ENCODE results near the gene JMJD7. TPM values are rescaled to one million over a fixed set of nuclear protein-coding genes. Genes with fewer than 3 reads are reported as not detected.

The JMJD7 gene
- total RNA-seq, 2 donors from 2014 or later: 26.7 to 35.6 TPM

GRCh38 chr15:41832208-41832607, 4.3 kb downstream of the JMJD7 start:
- no peaks in the 10 kb centered on the region for H3K27me3 Mint-ChIP-seq
- ATAC-seq: no peak
- H3K4me3 Mint-ChIP-seq: no peak overlapping the region
- no peaks in the 10 kb centered on the region for H3K9me3 ChIP-seq (ENCODE audit: control insufficient read depth, low read length, poor library complexity, severe bottlenecking)
- peaks cover 48% of the 10 kb centered on the region for H3K4me1 Mint-ChIP-seq
- no peaks in the 10 kb centered on the region for H3K36me3 Mint-ChIP-seq (ENCODE audit: low read depth)
- H3K27ac Mint-ChIP-seq: peak overlapping the region; percentile 78
- no peak for DNase-seq

GRCh38 chr15:41832875-41833274, 5.0 kb downstream of the JMJD7 start:
- ATAC-seq: no peak
- Mint-ChIP-seq H3K36me3 (ENCODE audit: low read depth) (no peaks in the 10 kb centered on the region), H3K4me3 (peak overlapping the region; percentile 65), H3K4me1 (peaks cover 44% of the 10 kb centered on the region), H3K27ac (peak overlapping the region; percentile 78), H3K27me3 (no peaks in the 10 kb centered on the region)
- no peaks in the 10 kb centered on the region for H3K9me3 ChIP-seq (ENCODE audit: control insufficient read depth, low read length, poor library complexity, severe bottlenecking)
- DNase-seq: no peak

GRCh38 chr15:41834096-41834495, 6.2 kb downstream of the JMJD7 start:
- Mint-ChIP-seq H3K4me3 (no peak overlapping the region), H3K27ac (no peak overlapping the region)

DNA sequence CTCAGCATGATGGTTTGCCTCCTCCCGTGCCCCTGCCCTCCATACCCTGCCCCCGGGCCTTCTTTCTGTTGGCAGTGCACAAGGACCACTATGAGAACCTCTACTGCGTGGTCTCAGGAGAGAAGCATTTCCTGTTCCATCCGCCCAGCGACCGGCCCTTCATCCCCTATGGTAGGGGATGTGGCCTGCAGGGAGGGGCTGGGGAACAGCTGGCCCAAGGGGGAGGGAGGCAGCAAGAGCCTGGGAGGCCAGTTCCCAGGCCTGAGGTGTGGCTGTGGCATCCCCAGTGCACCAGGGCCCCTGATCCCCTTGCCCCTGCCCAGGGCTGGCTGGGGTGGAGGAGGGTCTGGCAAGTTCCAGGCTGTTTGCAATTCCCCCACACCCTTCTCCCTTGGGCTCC, 8.2 kb downstream of the JMJD7 start:
- no peaks in the 10 kb centered on the region for H3K27me3 Mint-ChIP-seq
- no peak overlapping the region for H3K27ac Mint-ChIP-seq
- H3K4me3 Mint-ChIP-seq: no peak overlapping the region
- no peaks in the 10 kb centered on the region for H3K36me3 Mint-ChIP-seq (ENCODE audit: low read depth)
- DNase-seq (no peak), ATAC-seq (no peak)
- peaks cover 28% of the 10 kb centered on the region for H3K4me1 Mint-ChIP-seq
- H3K9me3 ChIP-seq (ENCODE audit: control insufficient read depth, low read length, poor library complexity, severe bottlenecking): no peaks in the 10 kb centered on the region

More at GRCh38 chr15:41834096-41834495, 6.2 kb downstream of the JMJD7 start:
- Mint-ChIP-seq H3K4me1 (peaks cover 36% of the 10 kb centered on the region), H3K36me3 (ENCODE audit: low read depth) (no peaks in the 10 kb centered on the region), H3K27me3 (no peaks in the 10 kb centered on the region)
- no peak for DNase-seq
- H3K9me3 ChIP-seq (ENCODE audit: control insufficient read depth, low read length, poor library complexity, severe bottlenecking): no peaks in the 10 kb centered on the region
- ATAC-seq: no peak

GRCh38 chr15:41836713-41837454, 9.0 kb downstream of the JMJD7 start:
- H3K9me3 ChIP-seq (ENCODE audit: control insufficient read depth, low read length, poor library complexity, severe bottlenecking): no peaks in the 10 kb centered on the region
- H3K27ac Mint-ChIP-seq: no peak overlapping the region
- H3K36me3 Mint-ChIP-seq (ENCODE audit: low read depth): no peaks in the 10 kb centered on the region
- DNase-seq: no peak
- no peak for ATAC-seq
- no peaks in the 10 kb centered on the region for H3K27me3 Mint-ChIP-seq
- H3K4me1 Mint-ChIP-seq: peaks cover 20% of the 10 kb centered on the region
- no peak overlapping the region for H3K4me3 Mint-ChIP-seq

GRCh38 chr15:41838400-41838897, 10.6 kb downstream of the JMJD7 start, which contains the start of gene PLA2G4B:
Gene PLA2G4B, plus strand, starts transcription at chr15:41838847. Its CDS starts 67 bp downstream, at chr15:41838914.
- peaks cover 13% of the 10 kb centered on the region for H3K4me1 Mint-ChIP-seq
- H3K27ac Mint-ChIP-seq: peak within 1 kb of the TSS; percentile 41
- DNase-seq (no peak), ATAC-seq (no peak)
- no peaks in the 10 kb centered on the region for H3K36me3 Mint-ChIP-seq (ENCODE audit: low read depth)
- no peaks in the 10 kb centered on the region for H3K27me3 Mint-ChIP-seq
- no peaks in the 10 kb centered on the region for H3K9me3 ChIP-seq (ENCODE audit: control insufficient read depth, low read length, poor library complexity, severe bottlenecking)
- no peak within 1 kb of the TSS for H3K4me3 Mint-ChIP-seq

DNA sequence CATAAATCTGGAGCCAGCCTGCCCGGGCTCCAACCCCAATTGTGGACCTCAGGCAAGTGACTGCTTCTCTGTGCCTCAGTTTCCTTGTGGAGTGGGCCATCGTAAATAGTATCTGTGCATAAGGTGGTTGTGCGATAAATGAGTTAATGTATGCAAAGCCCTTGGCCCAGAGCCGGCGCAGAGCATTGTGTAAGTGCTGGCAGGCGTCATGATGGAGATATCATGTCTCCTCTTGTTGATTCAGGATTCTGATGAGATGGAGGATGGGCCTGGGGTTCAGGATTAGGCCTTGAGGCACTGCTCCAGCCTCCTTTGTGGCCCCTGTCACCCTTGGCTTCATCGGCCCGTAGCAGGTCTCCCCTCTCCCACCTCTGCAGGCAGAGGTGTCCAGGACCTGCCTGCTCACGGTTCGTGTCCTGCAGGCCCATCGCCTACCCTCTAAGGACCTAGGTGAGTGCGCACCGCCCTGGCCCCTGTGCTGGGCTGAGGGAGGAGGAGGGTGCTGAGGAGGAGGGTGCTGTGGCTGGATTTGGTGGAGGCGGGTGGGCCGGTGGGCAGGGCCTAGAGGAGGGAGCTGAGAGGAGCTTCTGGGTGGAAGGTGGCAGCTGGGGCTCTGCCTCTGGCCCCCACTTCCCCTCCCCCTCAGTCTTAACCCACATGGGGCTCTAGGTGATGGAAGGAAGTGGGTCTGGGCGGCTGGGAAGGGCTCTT, 12.0 kb downstream of the JMJD7 start:
- DNase-seq (no peak), ATAC-seq (no peak)
- Mint-ChIP-seq H3K4me1 (peaks cover 7% of the 10 kb centered on the region), H3K36me3 (ENCODE audit: low read depth) (no peaks in the 10 kb centered on the region), H3K27ac (peak overlapping the region; percentile 29), H3K4me3 (no peak overlapping the region), H3K27me3 (no peaks in the 10 kb centered on the region)
- no peaks in the 10 kb centered on the region for H3K9me3 ChIP-seq (ENCODE audit: control insufficient read depth, low read length, poor library complexity, severe bottlenecking)

DNA sequence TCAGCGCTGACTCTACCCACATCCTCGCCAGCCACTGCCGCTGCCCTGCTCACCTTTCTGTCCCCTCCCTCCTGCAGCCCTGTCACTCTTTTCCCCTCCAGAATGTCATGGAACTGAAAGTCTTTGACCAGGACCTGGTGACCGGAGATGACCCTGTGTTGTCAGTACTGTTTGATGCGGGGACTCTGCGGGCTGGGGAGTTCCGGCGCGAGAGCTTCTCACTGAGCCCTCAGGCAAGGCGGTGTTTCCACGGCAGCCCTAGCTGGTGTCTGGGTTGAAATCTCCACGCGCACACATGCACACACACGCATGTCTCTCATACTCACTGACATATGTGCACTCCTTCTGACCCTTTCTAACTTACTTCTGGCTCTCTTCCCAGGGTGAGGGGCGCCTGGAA, 12.8 kb downstream of the JMJD7 start:
- Mint-ChIP-seq H3K36me3 (ENCODE audit: low read depth) (no peaks in the 10 kb centered on the region), H3K27me3 (no peaks in the 10 kb centered on the region), H3K4me3 (no peak overlapping the region), H3K4me1 (peaks cover 4% of the 10 kb centered on the region), H3K27ac (no peak overlapping the region)
- DNase-seq (no peak), ATAC-seq (no peak)
- H3K9me3 ChIP-seq (ENCODE audit: control insufficient read depth, low read length, poor library complexity, severe bottlenecking): no peaks in the 10 kb centered on the region

GRCh38 chr15:41841131-41841530, 13.2 kb downstream of the JMJD7 start:
- H3K27ac Mint-ChIP-seq: no peak overlapping the region
- no peak for DNase-seq
- ATAC-seq: no peak
- no peaks in the 10 kb centered on the region for H3K36me3 Mint-ChIP-seq (ENCODE audit: low read depth)
- H3K27me3 Mint-ChIP-seq: no peaks in the 10 kb centered on the region
- peaks cover 4% of the 10 kb centered on the region for H3K4me1 Mint-ChIP-seq
- no peak overlapping the region for H3K4me3 Mint-ChIP-seq
- H3K9me3 ChIP-seq (ENCODE audit: control insufficient read depth, low read length, poor library complexity, severe bottlenecking): no peaks in the 10 kb centered on the region

GRCh38 chr15:41842229-41842628, 14.3 kb downstream of the JMJD7 start:
- Mint-ChIP-seq H3K27me3 (no peaks in the 10 kb centered on the region), H3K4me3 (no peak overlapping the region), H3K36me3 (ENCODE audit: low read depth) (peaks cover under 1% of the 10 kb centered on the region), H3K4me1 (peaks cover under 1% of the 10 kb centered on the region), H3K27ac (peak overlapping the region; percentile 57)
- H3K9me3 ChIP-seq (ENCODE audit: control insufficient read depth, low read length, poor library complexity, severe bottlenecking): no peaks in the 10 kb centered on the region
- ATAC-seq: no peak
- DNase-seq: no peak

- H3K4me1 Mint-ChIP-seq: peaks cover 3% of the 10 kb centered on the region
- ATAC-seq (no peak), DNase-seq (no peak)
- no peak overlapping the region for H3K27ac Mint-ChIP-seq
- H3K27me3 Mint-ChIP-seq: no peaks in the 10 kb centered on the region
- H3K4me3 Mint-ChIP-seq: no peak overlapping the region
- H3K36me3 Mint-ChIP-seq (ENCODE audit: low read depth): peaks cover 5% of the 10 kb centered on the region
- H3K9me3 ChIP-seq (ENCODE audit: control insufficient read depth, low read length, poor library complexity, severe bottlenecking): no peaks in the 10 kb centered on the region
Measured at GRCh38 chr15:41843571-41843970, 15.7 kb downstream of the JMJD7 start.

DNA sequence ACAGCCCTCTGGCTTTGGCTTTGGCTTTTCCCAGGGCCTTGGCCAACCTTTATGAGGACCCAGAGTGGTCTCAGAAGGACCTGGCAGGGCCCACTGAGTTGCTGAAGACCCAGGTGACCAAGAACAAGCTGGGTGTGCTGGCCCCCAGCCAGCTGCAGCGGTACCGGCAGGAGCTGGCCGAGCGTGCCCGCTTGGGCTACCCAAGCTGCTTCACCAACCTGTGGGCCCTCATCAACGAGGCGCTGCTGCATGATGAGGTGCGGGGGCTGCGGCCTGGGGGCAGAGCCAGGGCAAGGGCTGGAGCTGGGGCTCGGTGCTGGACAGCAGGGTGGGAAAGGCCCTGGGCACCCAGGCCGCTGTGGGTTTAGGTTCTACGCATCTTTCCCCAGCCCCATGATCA, 16.9 kb downstream of the JMJD7 start:
- Mint-ChIP-seq H3K27me3 (no peaks in the 10 kb centered on the region), H3K27ac (no peak overlapping the region), H3K4me1 (peaks cover 6% of the 10 kb centered on the region), H3K36me3 (ENCODE audit: low read depth) (peaks cover 5% of the 10 kb centered on the region), H3K4me3 (no peak overlapping the region)
- no peaks in the 10 kb centered on the region for H3K9me3 ChIP-seq (ENCODE audit: control insufficient read depth, low read length, poor library complexity, severe bottlenecking)
- ATAC-seq (no peak), DNase-seq (no peak)

- Mint-ChIP-seq H3K36me3 (ENCODE audit: low read depth) (peaks cover 5% of the 10 kb centered on the region), H3K27ac (no peak overlapping the region), H3K4me3 (no peak overlapping the region), H3K27me3 (no peaks in the 10 kb centered on the region), H3K4me1 (peaks cover 6% of the 10 kb centered on the region)
- ATAC-seq (no peak), DNase-seq (no peak)
- no peaks in the 10 kb centered on the region for H3K9me3 ChIP-seq (ENCODE audit: control insufficient read depth, low read length, poor library complexity, severe bottlenecking)
Measured at GRCh38 chr15:41847206-41847605, 19.3 kb downstream of the JMJD7 start.
